Activated naive CD4-positive, alpha-beta T cell treated with anti-CD3 and anti-CD28 coated beads, Interleukin-2, amount 50 U/mL, for 24 hours (primary cell): ENCODE data around the gene UBAC1.
"Not testable (repeated sequence)": the region's sequence is repeated elsewhere in the genome, so short reads cannot be mapped to it uniquely, and the experiment has no call there.

ENCODE experiments used
- H3K27ac Mint-ChIP-seq: one replicate; pipeline ENCODE4 v1.8.0; 2021; ENCODE audit warnings: mild to moderate bottlenecking, mixed read lengths
- H3K27me3 Mint-ChIP-seq: one replicate; pipeline ENCODE4 v1.8.0; 2021; ENCODE audit warnings: mixed read lengths
- H3K36me3 Mint-ChIP-seq: one replicate; pipeline ENCODE4 v1.8.0; 2021; ENCODE audit warnings: mixed read lengths
- H3K4me1 Mint-ChIP-seq: one replicate; pipeline ENCODE4 v1.8.0; 2021; ENCODE audit warnings: mixed read lengths
- H3K4me3 Mint-ChIP-seq: one replicate; pipeline ENCODE4 v1.8.0; 2021; ENCODE audit warnings: mild to moderate bottlenecking, mixed read lengths
- H3K9me3 Mint-ChIP-seq: one replicate; pipeline ENCODE4 v1.8.0; 2021; ENCODE audit warnings: mixed read lengths

Gene UBAC1

GRCh38 chr9:135911233-135911632 is 49.9 kb downstream of the UBAC1 start:
- Mint-ChIP-seq H3K4me1 (peaks cover 33% of the 10 kb centered on the region), H3K27ac (peak overlapping the region; percentile 33), H3K36me3 (peaks cover 50% of the 10 kb centered on the region)
- not testable (repeated sequence) for H3K27me3 Mint-ChIP-seq, H3K9me3 Mint-ChIP-seq, H3K4me3 Mint-ChIP-seq

- Mint-ChIP-seq H3K4me3 (no peak overlapping the region), H3K27me3 (no peaks in the 10 kb centered on the region), H3K36me3 (peaks cover 47% of the 10 kb centered on the region), H3K9me3 (peaks cover 2% of the 10 kb centered on the region), H3K27ac (peak overlapping the region; percentile 33), H3K4me1 (peaks cover 38% of the 10 kb centered on the region)
Observed at GRCh38 chr9:135910757-135911156, 50.4 kb downstream of the UBAC1 start.

GRCh38 chr9:135910216-135910615 is 51.0 kb downstream of the UBAC1 start:
- peak overlapping the region; percentile 27 for H3K4me3 Mint-ChIP-seq
- H3K9me3 Mint-ChIP-seq, result no peaks in the 10 kb centered on the region
- peaks cover 43% of the 10 kb centered on the region for H3K4me1 Mint-ChIP-seq
- no peaks in the 10 kb centered on the region for H3K27me3 Mint-ChIP-seq
- H3K27ac Mint-ChIP-seq, result no peak overlapping the region
- H3K36me3 Mint-ChIP-seq, result peaks cover 43% of the 10 kb centered on the region

GRCh38 chr9:135909371-135909770 is 51.8 kb downstream of the UBAC1 start:
- no peaks in the 10 kb centered on the region for H3K9me3 Mint-ChIP-seq
- peaks cover 51% of the 10 kb centered on the region for H3K4me1 Mint-ChIP-seq
- H3K4me3 Mint-ChIP-seq, result peak overlapping the region; percentile 93
- peaks cover 37% of the 10 kb centered on the region for H3K36me3 Mint-ChIP-seq
- no peak overlapping the region for H3K27ac Mint-ChIP-seq
- H3K27me3 Mint-ChIP-seq, result no peaks in the 10 kb centered on the region

- H3K36me3 Mint-ChIP-seq, result peaks cover 34% of the 10 kb centered on the region
Observed at GRCh38 chr9:135908754-135909204, 52.4 kb downstream of the UBAC1 start.

GRCh38 chr9:135908093-135908753 is 53.0 kb downstream of the UBAC1 start:
- H3K27me3 Mint-ChIP-seq, result no peaks in the 10 kb centered on the region
- H3K4me1 Mint-ChIP-seq, result peaks cover 59% of the 10 kb centered on the region
- H3K27ac Mint-ChIP-seq, result peak overlapping the region; percentile 94
- H3K4me3 Mint-ChIP-seq, result peak overlapping the region; percentile 93
- H3K9me3 Mint-ChIP-seq, result no peaks in the 10 kb centered on the region
- H3K36me3 Mint-ChIP-seq, result peaks cover 30% of the 10 kb centered on the region

More at GRCh38 chr9:135908754-135909204, 52.4 kb downstream of the UBAC1 start:
- peak overlapping the region; percentile 94 for H3K27ac Mint-ChIP-seq
- no peaks in the 10 kb centered on the region for H3K9me3 Mint-ChIP-seq
- no peaks in the 10 kb centered on the region for H3K27me3 Mint-ChIP-seq
- H3K4me1 Mint-ChIP-seq, result peaks cover 54% of the 10 kb centered on the region
- H3K4me3 Mint-ChIP-seq, result peak overlapping the region; percentile 93

- Mint-ChIP-seq H3K36me3 (peaks cover 30% of the 10 kb centered on the region), H3K9me3 (no peaks in the 10 kb centered on the region), H3K27ac (peak within 1 kb of the TSS; percentile 96), H3K27me3 (no peaks in the 10 kb centered on the region), H3K4me3 (peak within 1 kb of the TSS; percentile 93), H3K4me1 (peaks cover 66% of the 10 kb centered on the region)
Observed at GRCh38 chr9:135907431-135908092, 53.6 kb downstream of the UBAC1 start, which contains the start of gene CAMSAP1. Gene CAMSAP1 (minus strand): TSS chr9:135907546. CDS start chr9:135907159, 387 bp downstream.

- H3K27ac Mint-ChIP-seq, result no peak overlapping the region
- no peak overlapping the region for H3K4me3 Mint-ChIP-seq
- H3K9me3 Mint-ChIP-seq, result no peaks in the 10 kb centered on the region
- H3K4me1 Mint-ChIP-seq, result peaks cover 71% of the 10 kb centered on the region
- no peaks in the 10 kb centered on the region for H3K27me3 Mint-ChIP-seq
- H3K36me3 Mint-ChIP-seq, result peaks cover 33% of the 10 kb centered on the region
Observed at GRCh38 chr9:135907006-135907430, 54.2 kb downstream of the UBAC1 start.

GRCh38 chr9:135906291-135907005 is 54.7 kb downstream of the UBAC1 start:
- Mint-ChIP-seq H3K27ac (peak overlapping the region; percentile 96), H3K9me3 (no peaks in the 10 kb centered on the region), H3K27me3 (no peaks in the 10 kb centered on the region), H3K4me1 (peaks cover 75% of the 10 kb centered on the region), H3K36me3 (peaks cover 32% of the 10 kb centered on the region), H3K4me3 (peak overlapping the region; percentile 92)

GRCh38 chr9:135905380-135906258 is 55.6 kb downstream of the UBAC1 start:
- Mint-ChIP-seq H3K27me3 (no peaks in the 10 kb centered on the region), H3K36me3 (peaks cover 24% of the 10 kb centered on the region), H3K4me1 (peaks cover 74% of the 10 kb centered on the region), H3K27ac (peak overlapping the region; percentile 96), H3K9me3 (no peaks in the 10 kb centered on the region), H3K4me3 (peak overlapping the region; percentile 92)

GRCh38 chr9:135903786-135904520 is 57.2 kb downstream of the UBAC1 start:
- H3K27me3 Mint-ChIP-seq, result no peaks in the 10 kb centered on the region
- no peaks in the 10 kb centered on the region for H3K9me3 Mint-ChIP-seq
- H3K4me1 Mint-ChIP-seq, result peaks cover 70% of the 10 kb centered on the region
- peaks cover 21% of the 10 kb centered on the region for H3K36me3 Mint-ChIP-seq
- H3K4me3 Mint-ChIP-seq, result peak overlapping the region; percentile 26
- peak overlapping the region; percentile 35 for H3K27ac Mint-ChIP-seq

- no peaks in the 10 kb centered on the region for H3K27me3 Mint-ChIP-seq
- peak overlapping the region; percentile 26 for H3K4me3 Mint-ChIP-seq
- peaks cover 69% of the 10 kb centered on the region for H3K4me1 Mint-ChIP-seq
- H3K36me3 Mint-ChIP-seq, result peaks cover 17% of the 10 kb centered on the region
- H3K27ac Mint-ChIP-seq, result no peak overlapping the region
- no peaks in the 10 kb centered on the region for H3K9me3 Mint-ChIP-seq
Observed at GRCh38 chr9:135903358-135903656, 57.9 kb downstream of the UBAC1 start.

- Mint-ChIP-seq H3K4me3 (no peak overlapping the region), H3K27ac (no peak overlapping the region), H3K9me3 (no peaks in the 10 kb centered on the region), H3K4me1 (peaks cover 72% of the 10 kb centered on the region), H3K27me3 (no peaks in the 10 kb centered on the region), H3K36me3 (peaks cover 19% of the 10 kb centered on the region)
Observed at GRCh38 chr9:135902655-135903357, 58.4 kb downstream of the UBAC1 start.

GRCh38 chr9:135901826-135902225 is 59.3 kb downstream of the UBAC1 start:
- Mint-ChIP-seq H3K4me1 (peaks cover 80% of the 10 kb centered on the region), H3K4me3 (no peak overlapping the region), H3K27ac (peak overlapping the region; percentile 62), H3K36me3 (peaks cover 19% of the 10 kb centered on the region), H3K9me3 (no peaks in the 10 kb centered on the region), H3K27me3 (no peaks in the 10 kb centered on the region)
